IPS-NIHi7 (cell line): Measurements from ENCODE around the gene CD209.
"Not testable (repeated sequence)": the region's sequence is repeated elsewhere in the genome, so short reads cannot be mapped to it uniquely, and the experiment has no call there.

Source experiments
- DNase-seq: peaks from one replicate; pipeline ENCODE4 v3.0.0; 2012; ENCODE audit warnings: mixed read lengths; ENCODE audit errors: extremely low spot score

The CD209 gene

DNA sequence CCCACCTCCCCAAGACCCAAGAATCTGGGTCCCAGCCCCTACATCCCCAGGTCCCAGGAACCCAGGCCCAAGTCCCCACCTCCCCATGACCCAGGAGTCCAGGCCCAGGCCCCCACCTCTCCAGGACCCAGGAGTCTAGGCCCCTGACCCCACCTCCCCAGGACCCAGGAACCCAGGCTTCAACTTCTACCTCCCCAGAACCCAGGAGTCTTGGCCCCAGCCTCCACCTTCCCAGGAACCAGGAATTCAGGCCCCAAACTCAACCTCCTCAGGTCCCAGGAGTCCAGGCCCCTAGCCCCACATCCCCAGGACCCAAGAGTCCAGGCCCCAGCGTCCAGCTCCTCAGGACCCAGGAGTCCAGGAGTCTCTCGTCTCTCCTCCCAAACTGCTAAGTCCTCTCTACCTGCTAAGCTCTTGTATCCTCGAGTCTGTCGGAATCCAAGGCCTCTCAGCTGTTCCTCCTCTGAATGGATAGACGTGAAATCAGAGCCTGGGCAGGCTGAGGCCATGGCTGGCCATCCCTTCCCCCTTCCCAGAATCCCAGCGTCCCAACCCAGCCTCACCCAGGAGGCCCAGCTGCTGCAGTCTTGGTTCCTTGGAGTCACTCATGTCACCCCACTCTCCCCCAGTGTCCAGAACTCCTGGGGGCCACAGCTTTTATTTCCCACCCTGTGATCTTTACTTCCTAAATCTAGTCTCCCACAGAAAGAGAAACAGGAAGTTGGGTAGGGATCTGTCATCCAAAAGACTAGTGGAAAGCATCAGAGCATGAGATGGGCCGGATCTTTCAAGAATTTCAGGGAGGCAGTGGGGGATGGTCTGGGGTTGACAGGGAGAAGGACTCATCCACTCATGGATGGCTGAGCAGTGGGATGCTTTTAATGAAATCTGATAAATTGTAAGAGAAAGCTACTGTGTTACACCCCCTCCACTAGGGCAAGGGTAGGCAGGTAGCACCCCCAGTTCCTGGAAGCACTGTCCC is at the start of gene CD209:
CD209 (minus strand) TSS at position 632 of the 982 bp plus-strand sequence; CDS start at position 609, 23 bp downstream.
- no peak for DNase-seq

- DNase-seq: no peak
These were observed 48.3 kb upstream of the CD209 start for GRCh38 chr19:7795555-7796161.

- DNase-seq: no peak
These were observed 46.2 kb upstream of the CD209 start for GRCh38 chr19:7793493-7793892.

- not testable (repeated sequence) for DNase-seq
These were observed 45.4 kb upstream of the CD209 start for GRCh38 chr19:7792701-7793100.

- DNase-seq: no peak
These were observed 44.9 kb upstream of the CD209 start for GRCh38 chr19:7792281-7792680.

GRCh38 chr19:7790416-7790815 is 43.1 kb upstream of the CD209 start:
- DNase-seq: no peak

- DNase-seq: peak; percentile 75
These were observed 42.1 kb upstream of the CD209 start for GRCh38 chr19:7789447-7789846.

DNA sequence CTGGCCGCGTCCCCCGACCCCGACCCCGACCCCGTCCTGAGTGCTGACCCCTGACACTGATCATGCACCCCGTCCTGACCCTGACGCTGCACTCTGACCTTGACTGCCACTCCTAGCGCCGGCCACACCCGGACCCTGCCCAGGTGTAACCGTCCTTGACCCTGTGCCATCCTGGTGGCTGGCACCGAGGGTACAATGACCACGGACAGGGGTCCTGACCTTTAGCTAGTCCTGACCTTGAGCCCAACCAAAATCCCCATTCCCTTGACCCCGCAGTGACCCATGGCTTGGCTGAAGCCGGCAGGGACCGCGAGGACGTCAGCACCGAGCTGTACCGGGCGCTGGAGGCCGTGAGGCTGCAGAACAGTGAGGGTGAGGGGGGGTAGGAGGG is 41.6 kb upstream of the CD209 start:
- DNase-seq: no peak

DNA sequence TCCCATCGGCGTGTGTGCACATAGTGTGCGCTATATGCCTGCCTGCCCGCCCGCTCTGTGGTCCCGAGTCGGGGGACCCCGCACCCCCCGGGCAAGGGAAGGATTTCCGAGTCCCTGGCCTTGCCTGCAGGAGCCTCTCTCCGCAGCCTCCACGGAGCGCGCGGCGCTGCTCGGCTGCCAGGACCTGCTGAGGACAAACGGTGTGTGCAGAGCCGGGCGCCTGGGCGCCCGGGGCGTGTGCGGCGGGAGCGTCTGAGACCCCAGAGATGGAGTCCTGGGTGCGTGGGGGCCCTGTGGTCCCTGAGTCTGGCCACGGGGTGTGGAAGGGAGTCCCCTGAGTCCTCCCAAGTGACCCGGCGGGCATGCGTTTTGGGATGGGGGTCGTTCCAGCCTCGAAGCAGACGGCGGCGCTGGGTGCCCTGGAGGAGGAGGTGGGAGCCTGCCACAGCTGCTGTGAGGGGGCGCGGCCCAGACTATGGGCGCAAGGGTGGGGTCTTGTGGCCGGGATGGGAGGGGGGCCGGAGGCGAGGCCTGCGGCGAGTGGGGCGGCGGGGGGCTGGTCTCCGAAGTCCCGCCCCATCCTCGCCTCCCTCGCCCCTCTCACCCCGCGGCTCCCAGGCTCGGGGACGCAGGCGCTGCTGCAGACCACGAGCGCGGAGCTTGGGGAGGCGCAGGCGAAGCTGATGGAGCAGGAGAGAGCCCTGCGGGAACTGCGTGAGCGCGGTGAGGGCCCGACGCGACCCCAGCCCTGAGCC is 41.0 kb upstream of the CD209 start:
- DNase-seq: peak; percentile 25

DNA sequence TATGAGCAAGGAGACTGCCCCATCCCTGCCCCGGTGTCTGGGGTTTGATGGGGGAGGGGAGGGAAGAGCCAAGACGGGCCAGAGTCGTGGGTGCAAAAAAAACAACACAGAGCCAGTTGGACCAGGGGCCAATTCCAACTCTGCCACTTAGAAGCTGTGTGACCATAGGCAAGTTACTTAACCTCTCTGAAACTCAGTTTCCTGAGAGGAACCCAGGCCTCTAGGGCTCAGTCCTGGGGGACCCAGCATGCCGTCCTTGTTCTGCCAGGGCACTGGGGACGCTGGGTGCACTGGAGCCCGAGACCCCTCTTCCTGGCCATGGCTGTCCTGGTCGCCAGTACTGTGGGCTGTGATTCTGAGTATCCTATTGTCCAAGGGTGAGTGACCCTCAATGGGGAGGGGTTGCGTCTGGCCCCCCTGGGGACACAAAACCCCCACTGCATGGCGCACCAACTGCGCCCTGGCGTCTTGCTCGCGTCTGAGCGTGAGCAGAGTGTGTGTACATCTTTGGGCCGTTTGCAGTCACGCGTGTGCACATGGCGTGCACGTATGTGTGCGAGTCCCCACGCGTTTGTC is 40.4 kb upstream of the CD209 start:
- DNase-seq: no peak

DNA sequence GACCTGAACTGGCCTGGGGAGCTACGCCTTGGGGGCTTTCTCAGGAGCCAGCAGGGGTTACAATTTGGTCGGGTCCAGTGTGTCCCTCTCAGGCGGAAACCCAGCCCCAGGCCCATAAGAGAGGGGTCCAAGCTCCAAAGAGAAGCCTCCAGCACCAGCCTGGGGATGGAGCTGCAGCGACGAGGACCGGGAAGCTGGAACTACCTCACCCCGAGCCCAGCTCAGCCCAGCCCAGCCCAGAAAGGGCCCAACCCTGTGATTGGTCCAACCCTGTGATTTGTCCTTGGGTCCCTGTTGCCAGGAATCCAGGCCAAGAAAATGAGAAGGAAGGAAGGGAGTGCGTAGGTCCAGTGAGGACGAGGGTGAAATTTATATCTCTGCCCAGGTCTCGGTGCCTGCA is 39.8 kb upstream of the CD209 start:
- peak; percentile 57 for DNase-seq

DNA sequence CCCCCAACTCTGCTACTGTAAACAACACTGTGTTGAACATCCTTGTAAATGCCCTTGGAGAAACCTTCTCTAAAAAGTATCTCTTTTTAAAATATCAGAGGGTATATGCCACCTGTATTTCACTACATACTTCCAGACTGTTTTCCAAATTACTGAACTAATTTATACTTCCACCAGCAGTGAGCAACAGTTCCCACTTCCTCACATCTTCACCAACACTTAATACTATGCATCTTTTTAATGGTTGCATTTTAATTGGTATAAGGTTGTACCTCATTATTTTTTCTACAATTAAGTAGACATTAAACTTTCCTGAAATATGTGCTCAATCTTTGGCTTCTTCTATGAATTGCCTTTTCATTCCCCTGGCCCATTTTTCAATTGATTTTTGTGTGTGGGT is 37.5 kb upstream of the CD209 start:
- DNase-seq: no peak

DNA sequence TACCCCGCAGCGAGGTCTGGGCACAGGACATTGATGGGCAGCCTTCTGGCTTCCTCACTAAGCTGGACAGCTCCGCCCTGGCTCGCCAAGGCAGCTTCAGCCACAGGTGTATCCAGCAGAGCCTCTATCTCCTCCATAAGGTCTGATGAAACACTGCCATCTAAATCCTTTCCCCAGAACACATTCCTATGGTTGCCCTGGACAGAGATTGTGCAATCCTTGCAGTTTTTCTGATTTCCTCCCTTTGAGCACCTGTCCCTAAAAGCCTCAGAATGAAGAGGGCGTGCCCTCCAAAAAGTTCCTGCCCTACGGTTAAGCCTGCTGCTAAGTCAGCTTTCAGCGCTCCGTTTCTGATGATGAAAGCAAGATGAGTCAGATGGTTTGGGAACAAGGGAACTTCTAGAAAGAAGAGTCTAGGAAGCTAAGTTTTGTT is 36.7 kb upstream of the CD209 start:
- DNase-seq: no peak

GRCh38 chr19:7781157-7781556 is 33.8 kb upstream of the CD209 start:
- DNase-seq: no peak

- no peak for DNase-seq
These were observed 32.5 kb upstream of the CD209 start for GRCh38 chr19:7779631-7780486.

DNA sequence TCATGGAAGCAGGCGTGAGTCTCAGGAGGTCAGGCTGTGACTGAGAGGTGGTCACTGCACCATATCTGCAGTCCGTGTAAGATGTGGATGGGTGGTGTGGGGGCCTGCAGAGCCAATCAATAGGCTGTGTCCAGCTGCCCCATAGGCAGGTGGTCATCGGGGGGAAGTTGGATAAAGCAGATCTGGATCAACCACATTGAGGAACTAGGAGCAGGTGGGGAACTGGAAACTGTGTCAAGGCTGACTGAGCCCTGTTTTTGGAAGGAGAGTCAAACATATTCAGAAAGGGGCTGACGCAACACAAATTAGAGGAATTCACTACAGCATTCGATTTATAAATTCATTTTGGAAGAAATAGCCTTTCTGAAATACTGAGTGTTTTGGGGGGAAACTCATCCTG is 30.7 kb upstream of the CD209 start:
- DNase-seq: no peak

DNA sequence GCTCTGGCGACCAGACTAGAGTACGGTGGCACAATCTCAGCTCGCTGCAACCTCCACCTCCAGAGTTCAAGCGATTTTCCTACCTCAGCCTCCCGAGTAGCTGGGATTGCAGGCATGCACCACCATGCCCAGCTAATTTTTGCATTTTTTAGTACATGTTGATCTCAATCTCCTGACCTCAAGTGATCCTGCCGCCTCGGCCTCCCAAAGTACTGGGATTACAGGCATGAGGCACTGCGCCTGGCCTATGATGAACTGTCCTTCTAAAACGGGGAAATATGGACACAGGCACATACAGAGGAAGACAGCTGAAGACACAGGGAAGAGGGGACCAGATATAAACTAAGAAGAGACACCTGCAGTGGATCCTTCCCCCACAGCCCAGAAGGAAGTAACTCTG is 28.4 kb upstream of the CD209 start:
- no peak for DNase-seq

- DNase-seq: no peak
These were observed 26.5 kb upstream of the CD209 start for GRCh38 chr19:7773841-7774240.

DNA sequence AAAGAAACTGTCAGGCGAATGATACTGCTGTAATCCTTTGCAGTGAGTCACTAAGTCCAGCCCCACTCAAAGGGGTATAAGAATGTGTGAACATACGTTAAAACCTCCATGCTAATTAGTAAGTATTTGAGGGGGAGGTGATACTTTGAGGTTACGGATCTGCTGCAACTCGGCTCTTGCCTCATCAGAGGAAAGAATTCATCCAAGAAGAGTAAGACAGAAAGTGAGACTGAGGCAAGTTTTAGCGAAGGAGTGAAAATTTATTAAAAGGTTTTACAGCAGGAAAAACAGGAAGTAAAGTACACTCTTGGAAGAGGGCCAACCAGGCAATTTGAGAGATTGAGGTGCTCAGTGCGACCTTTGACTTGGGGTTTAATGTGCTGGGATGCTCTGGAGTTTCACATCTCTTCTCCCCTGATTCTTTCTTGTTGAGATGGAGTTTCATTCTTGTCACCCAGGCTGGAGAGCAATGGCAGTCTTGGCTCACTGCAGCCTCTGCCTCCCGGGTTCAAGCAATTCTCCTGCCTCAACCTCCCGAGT is 25.5 kb upstream of the CD209 start:
- no peak for DNase-seq

- no peak for DNase-seq
These were observed 23.7 kb upstream of the CD209 start for GRCh38 chr19:7771072-7771471.

- DNase-seq: no peak
These were observed 21.8 kb upstream of the CD209 start for GRCh38 chr19:7769171-7769570.
